ENCODE data around the gene SORCS1. TPM values are rescaled to one million over a fixed set of nuclear protein-coding genes. Genes with fewer than 3 reads are reported as not detected.
A peak's percentile ranks its signal among the peaks of the same experiment; 100 is the strongest.

Gene SORCS1
- total and polyA plus RNA-seq, 8 donors: 0.46 to 2.6 (median 1.6) TPM

- intact Hi-C loops (cut with DNase I): no loop called here
- WGBS, 2 donors: 13 to 16% methylated on average over 7 of the region's 7 CpGs
- TF ChIP-seq CTCF (IDR thresholded peaks at IDR 0.05): no peak
- peaks cover 0 to 13% (median 4%) of the 10 kb centered on the region in 3 donors for H3K4me1 ChIP-seq
- no peaks in the 10 kb centered on the region for H3K9me3 ChIP-seq
- peak in 3 of 4 donors; percentile 30 to 36 (median 31) for ATAC-seq
- no peaks in the 10 kb centered on the region for H3K27me3 ChIP-seq
- DNase-seq: no peak
- FAIRE-seq: no peak
- H3K27ac ChIP-seq: no peak overlapping the region
- no peak overlapping the region for H3K4me3 ChIP-seq
- no peaks in the 10 kb centered on the region for H3K36me3 ChIP-seq
Observed at GRCh38 chr10:106897719-106898118, 266.8 kb downstream of the SORCS1 start.

GRCh38 chr10:106894692-106895091, 269.8 kb downstream of the SORCS1 start:
- H3K9me3 ChIP-seq: no peaks in the 10 kb centered on the region
- no peak for TF ChIP-seq CTCF (IDR thresholded peaks at IDR 0.05)
- WGBS, 2 donors: 6 to 9% methylated on average over 1 of the region's 1 CpG
- H3K27ac ChIP-seq: peak overlapping the region in 1 of 4 donors; percentile 10
- no peak for DNase-seq
- peak in 3 of 4 donors; percentile 50 to 85 (median 54) for ATAC-seq
- no peak overlapping the region for H3K4me3 ChIP-seq
- intact Hi-C loops (cut with DNase I): no loop called here
- H3K27me3 ChIP-seq: no peaks in the 10 kb centered on the region
- no peak for FAIRE-seq
- H3K4me1 ChIP-seq: peaks cover 0 to 13% (median 4%) of the 10 kb centered on the region in 3 donors
- no peaks in the 10 kb centered on the region for H3K36me3 ChIP-seq

GRCh38 chr10:106877574-106877973, 286.9 kb downstream of the SORCS1 start:
- H3K4me1 ChIP-seq: no peaks in the 10 kb centered on the region
- no peaks in the 10 kb centered on the region for H3K9me3 ChIP-seq
- no peak for FAIRE-seq
- intact Hi-C loops (cut with DNase I): no loop called here
- no peaks in the 10 kb centered on the region for H3K36me3 ChIP-seq
- 65 to 81% methylated on average over 5 of the region's 5 CpGs for WGBS, 2 donors
- DNase-seq: no peak
- H3K4me3 ChIP-seq: no peak overlapping the region
- H3K27me3 ChIP-seq: no peaks in the 10 kb centered on the region
- TF ChIP-seq CTCF (IDR thresholded peaks at IDR 0.05): no peak
- no peak overlapping the region for H3K27ac ChIP-seq
- no peak for ATAC-seq

DNA sequence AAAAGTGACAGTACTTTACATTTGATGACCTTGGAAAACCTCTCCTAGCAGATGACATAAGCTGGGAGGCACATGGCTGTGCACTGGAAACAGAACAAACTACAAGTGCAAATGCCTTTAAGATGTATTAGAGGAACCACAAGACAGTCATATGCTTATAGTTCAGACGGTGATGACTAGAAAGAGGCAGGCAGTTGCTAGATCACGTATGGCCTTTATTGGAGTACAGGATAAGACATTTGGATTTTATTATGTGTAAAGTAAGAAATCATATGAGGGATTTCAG, 290.0 kb downstream of the SORCS1 start:
- DNase-seq: no peak
- intact Hi-C loops (cut with DNase I): no loop called here
- FAIRE-seq: no peak
- no peaks in the 10 kb centered on the region for H3K36me3 ChIP-seq
- no peaks in the 10 kb centered on the region for H3K9me3 ChIP-seq
- H3K4me3 ChIP-seq: no peak overlapping the region
- TF ChIP-seq CTCF (IDR thresholded peaks at IDR 0.05): no peak
- WGBS, 2 donors: 73 to 86% methylated on average over 2 of the region's 2 CpGs
- no peaks in the 10 kb centered on the region for H3K4me1 ChIP-seq
- H3K27me3 ChIP-seq: no peaks in the 10 kb centered on the region
- no peak overlapping the region for H3K27ac ChIP-seq
- no peak for ATAC-seq

DNA sequence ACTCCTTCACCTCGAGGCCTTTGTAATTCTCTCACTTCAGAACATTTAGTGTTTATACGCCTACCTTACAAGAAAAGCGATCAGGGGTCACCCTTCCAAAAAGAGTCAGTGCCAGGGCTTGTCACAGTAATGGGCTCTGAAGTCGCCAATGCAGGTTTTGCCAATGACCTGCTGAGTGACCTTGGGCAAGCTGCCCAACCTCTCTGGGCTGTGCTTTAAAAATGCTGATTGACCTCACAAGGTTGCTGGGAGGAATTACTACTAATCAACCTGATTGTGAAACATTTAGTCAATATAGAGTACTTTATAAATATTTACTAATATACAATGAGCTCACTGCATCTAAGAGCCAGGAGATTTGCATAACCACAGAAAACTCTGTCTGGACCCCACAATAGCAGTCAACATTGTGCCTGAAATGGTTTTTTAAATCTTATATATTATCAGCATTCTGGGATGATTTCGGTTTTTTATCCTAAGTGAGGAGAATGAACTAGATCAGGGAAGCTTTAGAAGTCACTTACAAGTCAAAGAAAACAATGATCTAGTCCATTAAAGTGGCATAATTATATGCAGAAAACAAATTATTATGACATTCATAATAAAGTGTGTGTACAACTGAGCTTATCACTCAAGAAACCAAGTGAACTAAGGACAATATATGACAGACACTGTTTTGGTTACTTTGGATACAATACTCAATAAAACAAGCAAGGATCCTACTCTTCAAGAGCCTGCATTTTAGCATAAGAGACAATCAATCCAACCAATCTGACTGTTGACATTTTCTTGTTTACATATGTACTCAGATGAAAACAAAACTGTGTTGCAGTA, 290.5 kb downstream of the SORCS1 start:
- no peaks in the 10 kb centered on the region for H3K36me3 ChIP-seq
- 41 to 47% methylated on average over 5 of the region's 5 CpGs for WGBS, 2 donors
- TF ChIP-seq CTCF (IDR thresholded peaks at IDR 0.05): no peak
- no peaks in the 10 kb centered on the region for H3K27me3 ChIP-seq
- FAIRE-seq (no peak), ATAC-seq (peak in 1 of 4 donors; percentile 43), DNase-seq (peak in 2 of 6 donors; percentile 27 to 35)
- H3K27ac ChIP-seq: no peak overlapping the region
- no peaks in the 10 kb centered on the region for H3K4me1 ChIP-seq
- no peak overlapping the region for H3K4me3 ChIP-seq
- intact Hi-C loops (cut with DNase I): no loop called here
- H3K9me3 ChIP-seq: no peaks in the 10 kb centered on the region

All from pancreas (tissue), 10 donors.